ENCODE results near the gene RASGRF1.
"Not testable (repeated sequence)": the region's sequence is repeated elsewhere in the genome, so short reads cannot be mapped to it uniquely, and the experiment has no call there.

RASGRF1 gene

GRCh38 chr15:79090487-79091203 lies at the start of gene RASGRF1:
Gene RASGRF1, minus strand, starts transcription at chr15:79090780. Its CDS starts 282 bp downstream, at chr15:79090498.
- no peak for DNase-seq (ENCODE audit: low spot score)

- DNase-seq (ENCODE audit: low spot score): no peak
Measured at GRCh38 chr15:79136434-79137046, 46.0 kb upstream of the RASGRF1 start.

GRCh38 chr15:79133309-79133708 lies 42.7 kb upstream of the RASGRF1 start:
- DNase-seq (ENCODE audit: low spot score): no peak

GRCh38 chr15:79132770-79133169 lies 42.2 kb upstream of the RASGRF1 start:
- no peak for DNase-seq (ENCODE audit: low spot score)

- no peak for DNase-seq (ENCODE audit: low spot score)
Measured at GRCh38 chr15:79132361-79132760, 41.8 kb upstream of the RASGRF1 start.

- no peak for DNase-seq (ENCODE audit: low spot score)
Measured at GRCh38 chr15:79130535-79131130, 40.1 kb upstream of the RASGRF1 start.

GRCh38 chr15:79129235-79129634 lies 38.7 kb upstream of the RASGRF1 start:
- DNase-seq (ENCODE audit: low spot score): no peak

GRCh38 chr15:79128556-79128955 lies 38.0 kb upstream of the RASGRF1 start:
- DNase-seq (ENCODE audit: low spot score): no peak

GRCh38 chr15:79124388-79124787 lies 33.8 kb upstream of the RASGRF1 start:
- DNase-seq (ENCODE audit: low spot score): no peak

GRCh38 chr15:79122991-79123390 lies 32.4 kb upstream of the RASGRF1 start:
- DNase-seq (ENCODE audit: low spot score): no peak

- no peak for DNase-seq (ENCODE audit: low spot score)
Measured at GRCh38 chr15:79122391-79122790, 31.8 kb upstream of the RASGRF1 start.

- no peak for DNase-seq (ENCODE audit: low spot score)
Measured at GRCh38 chr15:79121571-79121970, 31.0 kb upstream of the RASGRF1 start.

- DNase-seq (ENCODE audit: low spot score): no peak
Measured at GRCh38 chr15:79117442-79118204, 27.0 kb upstream of the RASGRF1 start.

GRCh38 chr15:79116771-79117170 lies 26.2 kb upstream of the RASGRF1 start:
- DNase-seq (ENCODE audit: low spot score): no peak

- DNase-seq (ENCODE audit: low spot score): no peak
Measured at GRCh38 chr15:79115986-79116665, 25.5 kb upstream of the RASGRF1 start.

- no peak for DNase-seq (ENCODE audit: low spot score)
Measured at GRCh38 chr15:79113831-79114230, 23.3 kb upstream of the RASGRF1 start.

GRCh38 chr15:79111404-79111803 lies 20.8 kb upstream of the RASGRF1 start:
- not testable (repeated sequence) for DNase-seq (ENCODE audit: low spot score)

- no peak for DNase-seq (ENCODE audit: low spot score)
Measured at GRCh38 chr15:79105141-79105540, 14.6 kb upstream of the RASGRF1 start.

- DNase-seq (ENCODE audit: low spot score): no peak
Measured at GRCh38 chr15:79102595-79102994, 12.0 kb upstream of the RASGRF1 start.

GRCh38 chr15:79101866-79102581 lies 11.4 kb upstream of the RASGRF1 start:
- no peak for DNase-seq (ENCODE audit: low spot score)

GRCh38 chr15:79099692-79100091 lies 9.1 kb upstream of the RASGRF1 start:
- DNase-seq (ENCODE audit: low spot score): no peak

Measured in RKO (cell line).